H1 (cell line): ENCODE measurements around the gene INTS1. TPM values are rescaled to one million over a fixed set of nuclear protein-coding genes. Genes with fewer than 3 reads are reported as not detected.
A peak's percentile ranks its signal among the peaks of the same experiment; 100 is the strongest.

Experiments used
- CTCF ChIA-PET: fragments of 300-600 bp; sonication (Branson Sonifier 250); formaldehyde crosslinking; loops from one replicate; lab custom pipeline; 2021; ENCODE audit not compliant: partially characterized antibody; lab: Charles Lee
- POLR2A ChIA-PET: fragments of 300-600 bp; sonication (Branson Sonifier 250); formaldehyde crosslinking; loops from one replicate; lab custom pipeline; 2021; ENCODE audit warnings: inconsistent platforms; ENCODE audit not compliant: partially characterized antibody; lab: Charles Lee
- DNase-seq, 2 experiments: peaks; one replicate each; pipeline versions ENCODE4 v3.0.0 to v3.0.0-alpha.2; 2010 to 2022; ENCODE audit warnings: low spot score in 2 of 2, low read depth in 1 of 2, mixed read lengths in 1 of 2
- FAIRE-seq: peaks from 2 replicates; lab custom pipeline; 2011; peaks lifted over from hg19 to GRCh38; lab: Jason Lieb, UNC
- H2AFZ ChIP-seq: 2 replicates; pipeline ENCODE4 v1.8.1; 2012; ENCODE audit warnings: low read length, inconsistent platforms
- H2AK5ac ChIP-seq: 2 replicates; pipeline ENCODE4 v1.6.1; 2013; ENCODE audit warnings: low read depth, low read length
- H2BK120ac ChIP-seq: replicated peaks from 2 replicates; pipeline ENCODE3; 2013; ENCODE audit warnings: low read depth, low read length, inconsistent platforms
- H2BK12ac ChIP-seq: 2 replicates; pipeline ENCODE4 v1.6.1; 2013; ENCODE audit warnings: low read depth, low read length
- H2BK15ac ChIP-seq: 2 replicates; pipeline ENCODE4 v1.6.1; 2013; ENCODE audit warnings: low read length
- H2BK20ac ChIP-seq: 2 replicates; pipeline ENCODE4 v1.6.1; 2013; ENCODE audit warnings: low read length
- H2BK5ac ChIP-seq: 2 replicates; pipeline ENCODE4 v1.6.1; 2013; ENCODE audit warnings: low read depth, low read length
- H3K14ac ChIP-seq: 2 replicates; pipeline ENCODE4 v1.6.1; 2013; ENCODE audit warnings: inconsistent platforms; ENCODE audit not compliant: insufficient read length
- H3K18ac ChIP-seq: 2 replicates; pipeline ENCODE4 v1.6.1; 2013; ENCODE audit warnings: low read length; ENCODE audit errors: extremely low read depth
- H3K23ac ChIP-seq: 2 replicates; pipeline ENCODE4 v1.6.1; 2013; ENCODE audit warnings: inconsistent platforms; ENCODE audit not compliant: insufficient read length
- H3K23me2 ChIP-seq: 2 replicates; pipeline ENCODE4 v1.6.1; 2013; ENCODE audit warnings: low read depth, low read length
- H3K27ac ChIP-seq: 2 replicates; pipeline ENCODE4 v1.6.1; 2011; ENCODE audit warnings: low read depth, low read length, inconsistent platforms
- H3K27me3 ChIP-seq, 4 experiments: replicated peaks in 1 of 4; 1 replicate in 1 of 4; 2 replicates in 3 of 4; pipeline versions ENCODE4 v1.6.1 to v1.8.1; 2011 to 2013; ENCODE audit warnings: low read length in 3 of 4, mild to moderate bottlenecking in 3 of 4, inconsistent platforms in 2 of 4, mixed read lengths in 2 of 4, moderate library complexity in 1 of 4; ENCODE audit not compliant: control insufficient read depth in 3 of 4, insufficient read depth in 3 of 4; ENCODE audit errors: extremely low read depth in 1 of 4
- H3K36me3 ChIP-seq, 4 experiments: 2 replicates each; pipeline versions ENCODE4 v1.6.1 to v1.8.1; 2011 to 2013; ENCODE audit warnings: mild to moderate bottlenecking in 4 of 4, low read length in 3 of 4, moderate library complexity in 2 of 4, control low read depth in 1 of 4, inconsistent platforms in 1 of 4; ENCODE audit not compliant: insufficient read depth in 4 of 4, control insufficient read depth in 2 of 4
- H3K4ac ChIP-seq: replicated peaks from 2 replicates; pipeline ENCODE3; 2013; ENCODE audit warnings: low read length, low read depth, mixed read lengths, inconsistent platforms; ENCODE audit not compliant: insufficient read length
- H3K4me1 ChIP-seq, 4 experiments: replicated peaks in 1 of 4; 1 replicate in 1 of 4; 2 replicates in 3 of 4; pipeline versions ENCODE4 v1.6.1 to v1.8.1; 2011 to 2013; ENCODE audit warnings: low read length in 3 of 4, inconsistent platforms in 2 of 4, mixed read lengths in 1 of 4; ENCODE audit not compliant: insufficient read depth in 4 of 4, control insufficient read depth in 3 of 4
- H3K4me2 ChIP-seq, 2 experiments: 2 replicates each; pipeline versions ENCODE4 v1.6.1 to v1.8.1; 2011 to 2013; ENCODE audit warnings: low read depth in 2 of 2, low read length in 2 of 2, control low read depth in 1 of 2, inconsistent platforms in 1 of 2, mild to moderate bottlenecking in 1 of 2; ENCODE audit not compliant: insufficient read depth in 1 of 2
- H3K4me3 ChIP-seq, 4 experiments: fragments of 200-600, 300-600 bp in 1 of 4; sonication (generic), shearing (Covaris generic), sonication (Bioruptor Twin) in 1 of 4; 2 replicates each; pipeline versions ENCODE4 v1.5.1 to v1.8.1; 2011 to 2016; ENCODE audit warnings: low read length in 4 of 4, low read depth in 3 of 4, control low read depth in 2 of 4, inconsistent platforms in 2 of 4, mild to moderate bottlenecking in 2 of 4, mixed read lengths in 1 of 4, moderate library complexity in 1 of 4; ENCODE audit not compliant: insufficient read depth in 2 of 4; ENCODE audit errors: extremely low read depth in 1 of 4
- H3K56ac ChIP-seq: replicated peaks from 2 replicates; pipeline ENCODE3; 2013; ENCODE audit warnings: low read depth, mild to moderate bottlenecking, mixed read lengths, low read length, inconsistent platforms; ENCODE audit not compliant: insufficient read length
- H3K79me1 ChIP-seq: 2 replicates; pipeline ENCODE4 v1.6.1; 2013; ENCODE audit warnings: low read depth, low read length, control low read depth
- H3K79me2 ChIP-seq, 2 experiments: 2 replicates each; pipeline versions ENCODE4 v1.6.1 to v1.8.1; 2012 to 2013; ENCODE audit warnings: low read length in 2 of 2, mild to moderate bottlenecking in 2 of 2, inconsistent platforms in 1 of 2; ENCODE audit not compliant: insufficient read depth in 2 of 2, control insufficient read depth in 1 of 2
- H3K9ac ChIP-seq, 4 experiments: replicated peaks in 1 of 4; 1 replicate in 1 of 4; 2 replicates in 3 of 4; pipeline versions ENCODE4 v1.6.1 to v1.8.1; 2011 to 2013; ENCODE audit warnings: low read depth in 3 of 4, low read length in 3 of 4, control low read depth in 2 of 4, mild to moderate bottlenecking in 2 of 4, moderate library complexity in 2 of 4, inconsistent platforms in 1 of 4; ENCODE audit errors: extremely low read depth in 1 of 4
- H3K9me3 ChIP-seq, 2 experiments: 2 replicates each; pipeline versions ENCODE4 v1.6.1 to v1.8.1; 2012 to 2013; ENCODE audit warnings: mild to moderate bottlenecking in 2 of 2, moderate library complexity in 2 of 2, control low read depth in 1 of 2, inconsistent platforms in 1 of 2, low read depth in 1 of 2, low read length in 1 of 2, mixed read lengths in 1 of 2; ENCODE audit not compliant: insufficient read depth in 2 of 2
- H4K20me1 ChIP-seq, 2 experiments: replicated peaks in 1 of 2; 2 replicates each; pipeline versions ENCODE3 to v1.8.1; 2011 to 2013; ENCODE audit warnings: inconsistent platforms in 2 of 2, low read length in 2 of 2, mild to moderate bottlenecking in 1 of 2; ENCODE audit not compliant: insufficient read depth in 2 of 2, control insufficient read depth in 1 of 2
- H4K5ac ChIP-seq: 2 replicates; pipeline ENCODE4 v1.6.1; 2013; ENCODE audit warnings: low read length, low read depth, mixed read lengths, inconsistent platforms; ENCODE audit not compliant: insufficient read length
- H4K8ac ChIP-seq: 2 replicates; pipeline ENCODE4 v1.8.0; 2013; ENCODE audit warnings: mild to moderate bottlenecking, moderate library complexity, low read length, inconsistent platforms; ENCODE audit not compliant: insufficient read depth; ENCODE audit errors: extremely low read depth
- H4K91ac ChIP-seq: replicated peaks from 2 replicates; pipeline ENCODE3; 2013; ENCODE audit warnings: low read length, mixed read lengths, inconsistent platforms; ENCODE audit not compliant: insufficient read length
- ASH2L ChIP-seq: fragments of 200-600, 300-600 bp; sonication (generic); IDR thresholded peaks from one replicate; pipeline ENCODE4 v1.7.1; 2017; ENCODE audit warnings: low read length
- ATF3 ChIP-seq: IDR thresholded peaks from 2 replicates; pipeline ENCODE4 v1.6.1; 2011; ENCODE audit warnings: low read depth, mild to moderate bottlenecking, low read length; ENCODE audit not compliant: insufficient read depth
- CBX5 ChIP-seq: fragments of 300-800, 300-1000 bp; sonication (generic); IDR thresholded peaks from 2 replicates; pipeline ENCODE4 v1.7.1; 2016; ENCODE audit warnings: antibody characterized with exemption, low read length, low read depth
- POLR2A ChIP-seq, 2 experiments: IDR thresholded peaks; 1 replicate in 1 of 2; 2 replicates in 1 of 2; pipeline ENCODE4 v1.6.1; 2011; ENCODE audit warnings: low read depth in 2 of 2, low read length in 2 of 2, mild to moderate bottlenecking in 2 of 2; ENCODE audit errors: control extremely low read depth in 1 of 2
- RBBP5 ChIP-seq: IDR thresholded peaks from 2 replicates; pipeline ENCODE4 v1.7.1; 2012; ENCODE audit warnings: low read depth, mild to moderate bottlenecking, inconsistent platforms, low read length, moderate library complexity, borderline replicate concordance
- RFX5 ChIP-seq: IDR thresholded peaks from 2 replicates; pipeline ENCODE4 v1.6.1; 2011; ENCODE audit warnings: low read depth, low read length, improper control_type of control experiment, borderline replicate concordance
- SP1 ChIP-seq: IDR thresholded peaks from 2 replicates; pipeline ENCODE4 v1.6.1; 2011; ENCODE audit warnings: low read depth, low read length
- SP4 ChIP-seq: IDR thresholded peaks from 2 replicates; pipeline ENCODE4 v1.6.1; 2012; ENCODE audit warnings: low read length, inconsistent platforms
- WGBS, 2 experiments: shearing (Covaris generic) in 1 of 2; methylation state at CpG; one replicate each; pipeline versions ENCODE4 v1.1.6 to v1.1.7; 2013 to 2015; ENCODE audit warnings: low lambda C conversion rate in 2 of 2, mixed read lengths in 2 of 2, inconsistent platforms in 1 of 2, low coverage in 1 of 2, missing lambda C conversion rate in 1 of 2; ENCODE audit not compliant: insufficient replicate concordance in 2 of 2, insufficient coverage in 1 of 2, insufficient read length in 1 of 2; ENCODE audit errors: extremely low coverage in 1 of 2, missing lambda C conversion rate in 1 of 2; 5-methylcytosine and 5-hydroxymethylcytosine counted together
- polyA plus RNA-seq, 7 experiments: library from polyadenylated mRNA; depleted of rRNA in 3 of 7; stranded (reverse) in 5 of 7; unstranded in 2 of 7; fragments of >200 nt in 5 of 7; fragments of 200-250 nt in 2 of 7; gene quantifications; 1 replicate in 5 of 7; 2 replicates in 1 of 7; 4 replicates in 1 of 7; pipeline versions ENCODE4 v1.2.1 to v1.2.3, GENCODE V29; 2011 to 2013; ENCODE audit warnings: missing spikeins in 2 of 7, mixed read lengths in 2 of 7
- total RNA-seq: library from RNA; stranded (reverse); fragmentation: NEBNext Ultra II Directional; extraction: Animal tissue kit (Norgen Biotek cat#: 25700); gene quantifications from 2 replicates; pipeline ENCODE4 v1.2.1, GENCODE V29; 2021
- TF ChIP-seq, protein P1 (sequence below): IDR thresholded peaks from 2 replicates; pipeline ENCODE4 v1.6.1; 2011; ENCODE audit warnings: low read length, improper control_type of control experiment
- TF ChIP-seq, protein P2 (sequence below): IDR thresholded peaks from 2 replicates; pipeline ENCODE4 v1.6.1; 2012; ENCODE audit warnings: inconsistent platforms

The INTS1 gene
- total and polyA plus RNA-seq, 2 of the 8 experiments (the other 6 are each of a cell fraction or from before 2014, with no cell fraction given): 76.9 to 104 TPM

- FAIRE-seq (no peak), DNase-seq (no peak)
- no peaks in the 10 kb centered on the region for H3K23me2 ChIP-seq
- no peaks in the 10 kb centered on the region for H3K9me3 ChIP-seq
- H2BK20ac ChIP-seq: no peak overlapping the region
- peaks cover 9 to 17% of the 10 kb centered on the region in 2 experiments for H4K20me1 ChIP-seq
- no peak overlapping the region for H2BK120ac ChIP-seq
- H3K79me1 ChIP-seq: peaks cover 8% of the 10 kb centered on the region
- H3K36me3 ChIP-seq: peaks cover 0 to 17% (median 0%) of the 10 kb centered on the region in 4 experiments; a peak in 4 of 8 replicates
- H3K27me3 ChIP-seq: no peaks in the 10 kb centered on the region
- no peak overlapping the region for H3K4me2 ChIP-seq
- 0 out of 2 replicates have a peak overlapping the region, but pooled peaks have one; percentile 8 for H2BK5ac ChIP-seq
- no peak overlapping the region for H3K23ac ChIP-seq
- WGBS, 2 experiments: 92% methylated on average over 35 of the region's 36 CpGs; no CpG with 5 or more reads in 1 of the 2 experiments
- H2BK15ac ChIP-seq: no peak overlapping the region
- H3K4ac ChIP-seq: no peak overlapping the region
- POLR2A ChIA-PET: interaction anchor here (2.6 kb wide), 1 partner anchor 14 kb away, joined by 7 read pairs; no protein-coding TSS in a partner anchor
- H2AFZ ChIP-seq: no peak overlapping the region
- no peak overlapping the region for H3K4me3 ChIP-seq
- no peak overlapping the region for H3K56ac ChIP-seq
- peaks cover 0 to 40% of the 10 kb centered on the region in 2 experiments; a peak in 3 of 4 replicates for H3K79me2 ChIP-seq
- no peak overlapping the region for H3K14ac ChIP-seq
- no peak overlapping the region for H4K5ac ChIP-seq
- H3K18ac ChIP-seq: no peak overlapping the region
- H4K91ac ChIP-seq: no peak overlapping the region
- TF ChIP-seq CBX5 (no peak), SP1 (no peak), POLR2A (IDR thresholded peaks at IDR 0.05; ENCODE audit: control extremely low read depth in 1 of 2, low read depth in 2 of 2, low read length in 2 of 2) (no peak), RBBP5 (no peak), SP4 (no peak), ATF3 (no peak), ASH2L (no peak), RFX5 (no peak)
- TF ChIP-seq, protein P1, sequence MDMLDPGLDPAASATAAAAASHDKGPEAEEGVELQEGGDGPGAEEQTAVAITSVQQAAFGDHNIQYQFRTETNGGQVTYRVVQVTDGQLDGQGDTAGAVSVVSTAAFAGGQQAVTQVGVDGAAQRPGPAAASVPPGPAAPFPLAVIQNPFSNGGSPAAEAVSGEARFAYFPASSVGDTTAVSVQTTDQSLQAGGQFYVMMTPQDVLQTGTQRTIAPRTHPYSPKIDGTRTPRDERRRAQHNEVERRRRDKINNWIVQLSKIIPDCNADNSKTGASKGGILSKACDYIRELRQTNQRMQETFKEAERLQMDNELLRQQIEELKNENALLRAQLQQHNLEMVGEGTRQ: no peak
- TF ChIP-seq, protein P2, sequence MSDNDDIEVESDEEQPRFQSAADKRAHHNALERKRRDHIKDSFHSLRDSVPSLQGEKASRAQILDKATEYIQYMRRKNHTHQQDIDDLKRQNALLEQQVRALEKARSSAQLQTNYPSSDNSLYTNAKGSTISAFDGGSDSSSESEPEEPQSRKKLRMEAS: no peak
- TF ChIP-seq, all 59 proteins: peak for 0
- Histone ChIP-seq H3K27ac (no peak overlapping the region), H2AK5ac (no peak overlapping the region), H4K8ac (no peak overlapping the region), H3K9ac (no peak overlapping the region), H3K4me1 (peaks cover 9 to 23% (median 17%) of the 10 kb centered on the region in 4 experiments; a peak in 6 of 7 replicates), H2BK12ac (no peak overlapping the region)
- CTCF ChIA-PET: interaction anchor here (0.8 to 1.8 kb wide), 5 partner anchors 16 to 33 kb away, joined by 3 to 7 read pairs (median 4); partner anchors contain the start of gene TMEM184A
Measured at GRCh38 chr7:1539181-1539881, 35.1 kb upstream of the INTS1 start.
